Measurements from ENCODE around the gene ZNF362.

DNA sequence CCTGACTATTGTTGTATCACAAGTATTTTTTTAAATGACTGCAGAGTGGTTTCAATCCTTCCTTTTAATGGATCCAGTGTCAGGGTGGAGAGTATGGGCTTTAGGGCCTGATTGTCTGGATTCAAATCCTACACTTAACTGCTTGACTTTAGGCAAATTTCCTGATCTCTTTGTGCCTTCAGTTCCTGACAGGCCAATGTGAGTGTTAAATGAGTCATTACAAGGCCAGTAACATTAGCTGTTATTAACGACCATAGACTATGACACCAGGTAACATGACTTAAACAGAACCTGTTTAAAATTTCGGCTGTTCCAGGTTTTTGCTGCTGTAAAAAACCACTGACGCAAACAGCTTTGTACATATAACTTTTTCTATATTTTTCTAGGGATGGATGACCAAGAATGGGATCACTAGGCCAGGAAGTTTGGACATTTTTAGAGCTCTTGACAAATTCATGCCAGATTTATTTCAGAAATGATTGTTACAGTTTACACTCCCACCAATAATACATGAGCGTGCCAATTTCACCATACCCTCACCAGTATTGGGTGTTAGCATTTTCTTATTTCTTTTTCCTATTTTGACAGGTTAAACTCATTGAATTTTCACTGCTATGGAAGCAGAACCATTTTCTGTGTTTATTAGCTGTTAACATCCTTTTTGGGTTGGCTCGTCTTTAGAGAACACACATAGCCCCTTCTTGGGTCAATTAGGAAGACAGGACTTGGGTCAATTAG is 11.3 kb downstream of the ZNF362 start:
- TF ChIP-seq, protein P1, sequence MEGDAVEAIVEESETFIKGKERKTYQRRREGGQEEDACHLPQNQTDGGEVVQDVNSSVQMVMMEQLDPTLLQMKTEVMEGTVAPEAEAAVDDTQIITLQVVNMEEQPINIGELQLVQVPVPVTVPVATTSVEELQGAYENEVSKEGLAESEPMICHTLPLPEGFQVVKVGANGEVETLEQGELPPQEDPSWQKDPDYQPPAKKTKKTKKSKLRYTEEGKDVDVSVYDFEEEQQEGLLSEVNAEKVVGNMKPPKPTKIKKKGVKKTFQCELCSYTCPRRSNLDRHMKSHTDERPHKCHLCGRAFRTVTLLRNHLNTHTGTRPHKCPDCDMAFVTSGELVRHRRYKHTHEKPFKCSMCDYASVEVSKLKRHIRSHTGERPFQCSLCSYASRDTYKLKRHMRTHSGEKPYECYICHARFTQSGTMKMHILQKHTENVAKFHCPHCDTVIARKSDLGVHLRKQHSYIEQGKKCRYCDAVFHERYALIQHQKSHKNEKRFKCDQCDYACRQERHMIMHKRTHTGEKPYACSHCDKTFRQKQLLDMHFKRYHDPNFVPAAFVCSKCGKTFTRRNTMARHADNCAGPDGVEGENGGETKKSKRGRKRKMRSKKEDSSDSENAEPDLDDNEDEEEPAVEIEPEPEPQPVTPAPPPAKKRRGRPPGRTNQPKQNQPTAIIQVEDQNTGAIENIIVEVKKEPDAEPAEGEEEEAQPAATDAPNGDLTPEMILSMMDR (IDR thresholded peaks at IDR 0.05; ENCODE audit: poor library complexity) = no peak
- TF ChIP-seq EZH2phosphoT487 (IDR thresholded peaks at IDR 0.05; ENCODE audit: low read depth, severe bottlenecking, unreplicated experiment) (no peak), EZH2 (IDR thresholded peaks at IDR 0.05; ENCODE audit: borderline replicate concordance) (no peak)

All from hepatocyte (in vitro differentiated cells).